A549 (cell line): ENCODE data around the gene KIF13A.

Experiments
- BHLHE40 ChIP-seq: IDR thresholded peaks from 2 replicates; pipeline ENCODE4 v1.6.1; 2012; ENCODE audit warnings: low read depth, low read length, inconsistent platforms
- CTCF ChIP-seq: fragments of >200 bp; sonication (Bioruptor Twin); formaldehyde crosslinking; IDR thresholded peaks from 3 replicates; pipeline ENCODE4 v1.5.1; 2016
- HDAC2 ChIP-seq: fragments of 200-600 bp; sonication (generic); IDR thresholded peaks from 2 replicates; pipeline ENCODE4 v1.6.1; 2016
- NPAS2 ChIP-seq: fragments of 250-450 bp; sonication (Bioruptor Pico); IDR thresholded peaks from 2 replicates; pipeline ENCODE4 v1.8.0; 2022; ENCODE audit warnings: mild to moderate bottlenecking, moderate library complexity, borderline replicate concordance
- POLR2A ChIP-seq: IDR thresholded peaks from 2 replicates; pipeline ENCODE4 v1.6.1; 2012; ENCODE audit warnings: mild to moderate bottlenecking, low read length
- RAD21 ChIP-seq, 2 experiments: fragments of >200 bp in 1 of 2; sonication (Bioruptor Twin) in 1 of 2; formaldehyde crosslinking in 1 of 2; IDR thresholded peaks in 1 of 2; conservative IDR thresholded peaks in 1 of 2; 2 replicates in 1 of 2; 3 replicates in 1 of 2; pipeline ENCODE4 v1.6.1; 2012 to 2018; ENCODE audit warnings: inconsistent platforms in 1 of 2
- RCOR1 ChIP-seq: fragments of 150-350 bp; IDR thresholded peaks from 2 replicates; pipeline ENCODE4 v1.6.1; 2014; ENCODE audit warnings: antibody characterized with exemption, low read length, low read depth
- TF ChIP-seq, protein P1 (sequence below): fragments of 200-600 bp; sonication (generic); IDR thresholded peaks from 2 replicates; pipeline ENCODE4 v1.6.1; 2016; ENCODE audit warnings: antibody characterized with exemption, mild to moderate bottlenecking, moderate library complexity

DNA sequence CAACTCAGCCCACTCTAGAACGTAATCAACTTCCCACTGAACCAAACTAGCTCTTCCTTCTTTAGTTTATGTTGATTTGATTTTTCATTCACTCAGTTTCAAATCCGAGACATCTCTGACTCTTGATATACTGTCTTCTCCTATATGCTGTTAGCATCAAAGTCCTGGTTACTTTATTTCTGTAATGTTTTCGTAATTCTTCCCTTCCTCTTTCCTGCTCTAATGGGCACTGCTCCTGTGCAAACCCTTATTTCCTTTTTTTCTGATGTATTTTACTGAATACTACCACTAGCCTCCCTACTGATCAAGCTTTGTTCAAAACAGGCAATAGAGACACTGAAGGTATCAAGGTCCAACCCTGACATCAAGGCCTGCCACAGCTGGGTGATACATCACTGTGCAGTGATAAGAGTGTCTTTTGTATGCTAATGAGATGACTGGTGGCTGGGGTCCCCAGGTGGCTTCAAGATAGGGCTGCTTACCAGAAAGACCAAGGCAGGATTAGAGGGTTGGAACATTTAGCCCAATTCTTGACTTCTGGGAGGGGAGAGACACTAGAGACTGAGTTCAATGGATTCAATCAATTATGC lies 95.2 kb downstream of the KIF13A start:
- TF ChIP-seq POLR2A, result no peak
- TF ChIP-seq BHLHE40, result no peak
- TF ChIP-seq, protein P1, sequence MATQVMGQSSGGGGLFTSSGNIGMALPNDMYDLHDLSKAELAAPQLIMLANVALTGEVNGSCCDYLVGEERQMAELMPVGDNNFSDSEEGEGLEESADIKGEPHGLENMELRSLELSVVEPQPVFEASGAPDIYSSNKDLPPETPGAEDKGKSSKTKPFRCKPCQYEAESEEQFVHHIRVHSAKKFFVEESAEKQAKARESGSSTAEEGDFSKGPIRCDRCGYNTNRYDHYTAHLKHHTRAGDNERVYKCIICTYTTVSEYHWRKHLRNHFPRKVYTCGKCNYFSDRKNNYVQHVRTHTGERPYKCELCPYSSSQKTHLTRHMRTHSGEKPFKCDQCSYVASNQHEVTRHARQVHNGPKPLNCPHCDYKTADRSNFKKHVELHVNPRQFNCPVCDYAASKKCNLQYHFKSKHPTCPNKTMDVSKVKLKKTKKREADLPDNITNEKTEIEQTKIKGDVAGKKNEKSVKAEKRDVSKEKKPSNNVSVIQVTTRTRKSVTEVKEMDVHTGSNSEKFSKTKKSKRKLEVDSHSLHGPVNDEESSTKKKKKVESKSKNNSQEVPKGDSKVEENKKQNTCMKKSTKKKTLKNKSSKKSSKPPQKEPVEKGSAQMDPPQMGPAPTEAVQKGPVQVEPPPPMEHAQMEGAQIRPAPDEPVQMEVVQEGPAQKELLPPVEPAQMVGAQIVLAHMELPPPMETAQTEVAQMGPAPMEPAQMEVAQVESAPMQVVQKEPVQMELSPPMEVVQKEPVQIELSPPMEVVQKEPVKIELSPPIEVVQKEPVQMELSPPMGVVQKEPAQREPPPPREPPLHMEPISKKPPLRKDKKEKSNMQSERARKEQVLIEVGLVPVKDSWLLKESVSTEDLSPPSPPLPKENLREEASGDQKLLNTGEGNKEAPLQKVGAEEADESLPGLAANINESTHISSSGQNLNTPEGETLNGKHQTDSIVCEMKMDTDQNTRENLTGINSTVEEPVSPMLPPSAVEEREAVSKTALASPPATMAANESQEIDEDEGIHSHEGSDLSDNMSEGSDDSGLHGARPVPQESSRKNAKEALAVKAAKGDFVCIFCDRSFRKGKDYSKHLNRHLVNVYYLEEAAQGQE, result no peak
- TF ChIP-seq RAD21 (conservative IDR thresholded peaks at IDR 0.05 in 1 of 2, IDR thresholded peaks at IDR 0.05 in 1 of 2), result no peak
- no peak for TF ChIP-seq CTCF
- no peak for TF ChIP-seq RCOR1
- TF ChIP-seq HDAC2, result no peak
- TF ChIP-seq NPAS2 (CRISPR knock-in tag), result no peak
